Left renal cortex interstitium (tissue), 4 donors: Measurements from ENCODE around the gene MIA2. TPM values are rescaled to one million over a fixed set of nuclear protein-coding genes. Genes with fewer than 3 reads are reported as not detected.
"Not testable (repeated sequence)": the region's sequence is repeated elsewhere in the genome, so short reads cannot be mapped to it uniquely, and the experiment has no call there.

Experiments
- DNase-seq, 4 donors: peaks; one replicate each; pipeline ENCODE4 v3.0.0-alpha.2; 2013; ENCODE audit warnings: low read depth in 4 of 4, low spot score in 2 of 4, missing footprints in 1 of 4
- polyA plus RNA-seq, 4 donors: library from polyadenylated mRNA; unstranded; fragments of 120-200 nt; gene quantifications; one replicate each; pipeline ENCODE4 v1.2.1, GENCODE V29; 2013; ENCODE audit not compliant: insufficient read length in 4 of 4

MIA2 gene
- polyA plus RNA-seq, 4 donors = 61.6 to 83.5 (median 73.2) TPM

DNA sequence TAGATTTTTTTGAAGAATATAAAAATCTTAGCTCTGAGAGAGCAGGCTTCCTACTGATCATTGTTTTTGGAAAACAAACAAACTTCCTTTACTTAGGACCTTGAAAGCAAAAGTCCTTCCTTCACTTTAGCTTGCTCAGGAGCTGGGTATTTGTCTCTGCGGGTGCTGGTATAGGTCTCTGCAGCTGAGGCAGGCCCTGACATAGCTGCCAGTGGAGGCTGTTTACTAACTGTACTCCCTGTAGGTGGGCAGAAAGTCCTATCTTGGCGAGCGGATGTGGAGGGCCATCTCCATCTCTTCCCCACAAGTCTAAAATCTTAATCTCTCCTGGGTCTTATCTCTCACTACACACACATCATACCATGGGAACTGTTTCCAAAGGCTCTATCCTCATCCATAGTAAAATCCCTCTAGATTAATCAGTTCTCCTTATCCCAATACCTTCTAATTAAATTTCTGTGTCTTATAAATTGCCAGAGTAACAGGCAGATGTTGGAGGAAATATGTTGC is 4.1 kb upstream of the MIA2 start:
- no peak for DNase-seq

DNA sequence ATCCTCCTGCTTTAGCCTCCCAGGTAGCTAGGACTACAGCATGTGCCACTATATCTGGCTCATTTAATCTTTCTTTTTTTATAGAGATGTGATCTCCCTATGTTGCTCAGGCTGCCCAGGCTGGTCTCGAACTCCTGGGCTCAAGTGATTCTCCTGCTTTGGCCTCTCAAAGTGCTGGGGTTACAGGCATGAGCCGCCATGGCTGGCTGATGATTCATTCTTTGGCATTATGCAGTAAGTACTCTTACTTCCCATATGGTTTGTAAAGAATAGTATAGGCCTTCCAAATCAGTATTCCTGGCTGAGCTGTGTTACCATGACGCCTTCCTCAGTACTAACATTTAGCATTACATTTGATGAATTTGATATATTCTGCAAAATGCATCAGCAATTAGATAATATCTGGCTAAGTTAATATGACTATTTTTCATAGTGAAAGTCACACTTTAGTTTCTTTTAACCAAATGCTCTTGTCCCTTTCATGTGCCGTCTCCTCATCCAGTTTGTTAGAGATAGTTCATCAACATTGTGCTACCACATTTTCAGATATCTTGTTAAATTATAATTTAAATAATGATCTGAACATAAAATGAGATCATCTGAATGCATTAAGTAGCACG is 3.2 kb upstream of the MIA2 start:
- DNase-seq = no peak

DNA sequence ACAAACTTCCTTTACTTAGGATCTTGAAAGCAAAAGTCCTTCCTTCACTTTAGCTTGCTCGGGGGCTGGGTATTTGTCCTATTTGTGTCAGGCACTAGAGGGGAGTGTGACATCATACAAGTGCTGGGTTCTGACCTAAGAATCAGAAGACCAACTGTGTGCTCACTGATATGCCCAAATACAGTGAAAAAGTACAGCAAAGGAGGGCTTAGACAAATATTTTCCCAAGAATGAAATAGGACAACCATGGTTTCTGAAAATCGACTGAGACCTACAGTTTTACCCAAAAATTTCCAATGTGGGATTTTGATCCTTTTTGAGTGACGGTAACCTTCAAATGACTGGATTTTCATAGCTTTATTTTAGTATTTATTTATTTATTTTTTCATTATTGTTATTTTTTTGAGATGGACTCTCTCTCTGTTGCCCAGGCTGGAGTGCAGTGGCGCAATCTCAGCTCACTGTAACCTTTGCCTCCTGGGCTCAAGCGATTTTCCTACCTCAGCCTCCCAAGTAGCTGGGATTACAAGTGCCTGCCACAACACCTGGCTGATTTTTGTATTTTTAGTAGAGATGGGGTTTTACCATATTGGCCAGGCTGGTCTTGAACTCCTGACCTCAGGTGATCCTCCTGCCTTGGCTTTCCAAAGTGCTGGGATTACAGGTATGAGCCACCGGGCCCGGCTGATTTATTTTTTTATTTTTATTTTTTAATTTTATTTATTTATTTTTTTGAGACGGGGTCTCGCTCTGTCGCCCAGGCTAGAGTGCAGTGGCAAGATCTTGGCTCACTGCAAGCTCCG is 1.8 kb upstream of the MIA2 start:
- DNase-seq = not testable (repeated sequence)

DNA sequence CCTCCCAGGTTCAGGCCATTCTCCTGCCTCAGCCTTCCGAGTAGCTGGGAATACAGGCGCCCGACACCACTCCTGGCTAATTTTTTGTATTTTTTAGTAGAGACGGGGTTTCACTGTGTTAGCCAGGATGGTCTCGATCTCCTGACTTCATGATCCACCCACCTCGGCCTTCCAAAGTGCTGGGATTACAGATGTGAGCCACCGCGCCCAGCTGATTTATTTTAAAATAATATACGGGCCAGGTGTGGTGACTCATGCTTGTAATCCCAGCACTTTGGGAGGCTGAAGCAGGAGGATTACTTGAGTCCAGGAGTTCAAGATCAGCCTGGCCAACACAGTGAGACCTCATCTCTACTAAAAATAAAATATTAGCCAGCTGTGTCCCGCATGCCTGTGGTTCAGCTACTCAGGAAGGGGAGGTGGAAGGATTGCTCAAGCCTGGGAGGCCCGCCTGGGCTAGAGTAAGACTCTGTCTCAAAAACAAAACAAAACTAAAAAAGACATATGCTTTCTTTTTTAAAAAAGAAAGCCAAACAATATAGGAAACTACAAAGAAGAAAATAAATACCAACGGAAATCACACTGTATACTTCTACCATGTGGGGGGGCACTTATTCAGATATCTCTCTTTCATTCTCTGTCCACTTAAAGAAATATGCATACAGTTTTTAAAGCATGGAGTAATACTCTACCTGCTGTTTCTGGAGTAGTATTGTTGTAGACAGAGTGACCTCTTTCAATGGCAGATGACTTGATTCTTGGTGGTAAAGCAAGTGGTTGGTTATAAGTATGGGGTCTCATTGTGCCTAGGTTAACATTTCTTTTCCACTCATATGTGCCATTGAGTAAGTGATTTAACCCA is 930 bp upstream of the MIA2 start:
- no peak for DNase-seq

DNA sequence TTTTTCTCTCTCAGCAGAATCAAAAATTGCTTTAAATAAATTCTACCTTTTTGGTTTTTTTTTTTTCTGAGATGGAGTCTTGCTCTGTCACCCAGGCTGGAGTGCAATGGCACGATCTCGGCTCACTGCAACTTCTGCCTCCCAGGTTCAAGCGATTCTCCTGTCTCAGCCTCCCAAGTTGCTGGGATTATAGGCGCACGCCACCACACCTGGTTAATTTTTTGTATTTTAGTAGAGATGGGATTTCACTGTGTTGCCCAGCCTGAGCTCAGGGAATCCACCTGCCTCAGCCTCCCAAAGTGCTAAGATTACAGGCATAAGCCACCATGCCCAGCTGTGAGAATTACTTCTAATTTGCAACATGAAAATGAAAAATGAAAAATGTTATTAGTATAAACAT is 1.3 kb downstream of the MIA2 start:
- not testable (repeated sequence) for DNase-seq

DNA sequence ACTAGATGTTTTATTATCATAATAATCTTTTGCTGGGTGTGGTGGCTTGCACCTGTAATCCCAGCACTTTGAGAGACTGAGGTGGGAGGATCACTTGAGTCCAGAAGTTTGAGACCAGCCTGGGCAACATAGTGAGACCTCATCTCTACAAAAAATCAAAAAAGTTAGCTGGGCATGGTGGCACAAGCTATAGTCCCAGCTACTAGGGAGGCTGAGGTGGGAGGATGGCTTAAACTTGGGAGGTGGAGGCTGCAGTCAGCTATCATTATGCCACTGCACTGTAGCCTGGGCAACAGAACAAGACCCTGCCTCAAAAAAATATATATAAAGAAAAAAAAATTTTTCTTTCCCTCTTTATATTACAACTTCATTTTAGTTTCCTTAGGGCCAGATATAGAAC is 1.8 kb downstream of the MIA2 start:
- DNase-seq = not testable (repeated sequence)

DNA sequence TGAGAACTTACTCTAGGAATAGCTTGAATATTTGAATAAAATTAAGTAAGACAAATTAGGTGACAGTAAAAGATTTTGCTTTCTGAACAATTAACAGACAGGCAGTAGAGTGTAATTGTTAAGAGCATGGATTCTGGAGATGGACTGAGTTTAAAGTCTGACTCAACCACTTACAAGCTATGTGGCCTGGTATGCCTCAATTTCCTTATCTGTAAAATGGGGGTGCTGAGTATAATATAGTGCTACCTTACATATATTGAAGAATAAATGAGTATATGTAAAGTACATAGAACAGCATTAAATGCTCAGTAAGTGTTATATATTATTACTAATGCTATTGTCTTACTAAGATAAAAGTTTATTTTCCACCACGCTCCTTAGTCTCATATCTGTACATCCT is 7.1 kb downstream of the MIA2 start:
- DNase-seq = no peak

DNA sequence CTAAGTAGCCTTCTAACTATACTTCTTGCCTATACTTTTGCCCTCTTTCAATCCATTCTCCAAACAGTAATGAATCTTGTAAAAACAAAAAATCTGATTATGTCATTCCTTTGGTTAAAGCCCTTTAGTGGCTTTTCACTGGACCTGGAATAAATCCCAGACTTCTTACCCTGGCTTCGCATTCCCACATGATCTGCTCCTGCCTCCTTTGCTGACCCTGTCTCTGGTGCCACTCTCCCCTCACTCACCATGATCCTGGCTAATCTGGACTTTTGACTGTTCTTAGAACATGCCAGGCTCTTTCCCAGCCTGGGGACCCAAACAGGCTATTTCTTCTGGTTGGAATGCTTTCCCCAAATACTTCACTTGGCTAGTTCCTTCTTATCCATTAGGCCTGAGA is 7.9 kb downstream of the MIA2 start:
- DNase-seq = no peak

DNA sequence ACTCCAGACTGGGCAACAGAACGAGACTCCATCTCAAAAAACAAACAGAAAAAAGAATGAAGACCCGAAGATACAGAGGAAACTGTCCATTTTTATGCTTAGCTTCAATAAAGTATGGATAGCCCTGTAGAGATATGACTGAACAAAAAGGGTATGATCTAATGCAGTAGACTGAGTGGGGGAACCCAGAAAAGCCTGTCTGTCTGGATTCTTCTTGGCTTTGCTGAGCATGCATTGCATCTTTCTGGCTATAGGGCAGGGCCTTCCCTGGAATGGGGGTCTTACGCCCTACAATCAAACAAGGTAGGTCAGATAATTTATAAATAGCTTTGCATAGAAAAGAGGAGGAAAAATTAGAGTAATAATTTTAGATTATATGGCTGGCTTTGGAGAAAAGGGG is 10.1 kb downstream of the MIA2 start:
- no peak for DNase-seq

DNA sequence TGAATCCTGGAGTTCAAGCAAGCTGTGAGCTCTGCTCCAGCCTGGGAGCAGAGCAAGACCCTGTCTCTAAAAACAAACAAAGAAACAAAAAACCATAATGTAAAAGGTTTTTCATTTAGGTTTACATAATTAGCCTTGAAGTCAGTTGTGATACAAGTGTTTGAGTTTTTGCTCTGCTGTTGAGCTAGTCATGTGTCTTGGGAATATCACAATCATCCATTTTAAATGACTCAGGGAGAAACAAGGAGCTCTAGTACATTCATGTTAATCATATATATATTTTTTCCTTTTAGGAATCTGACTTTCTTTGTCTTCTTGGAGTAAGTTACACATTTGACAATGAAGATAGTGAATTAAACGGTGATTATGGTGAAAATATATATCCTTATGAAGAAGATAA is 12.9 kb downstream of the MIA2 start:
- DNase-seq = no peak

DNA sequence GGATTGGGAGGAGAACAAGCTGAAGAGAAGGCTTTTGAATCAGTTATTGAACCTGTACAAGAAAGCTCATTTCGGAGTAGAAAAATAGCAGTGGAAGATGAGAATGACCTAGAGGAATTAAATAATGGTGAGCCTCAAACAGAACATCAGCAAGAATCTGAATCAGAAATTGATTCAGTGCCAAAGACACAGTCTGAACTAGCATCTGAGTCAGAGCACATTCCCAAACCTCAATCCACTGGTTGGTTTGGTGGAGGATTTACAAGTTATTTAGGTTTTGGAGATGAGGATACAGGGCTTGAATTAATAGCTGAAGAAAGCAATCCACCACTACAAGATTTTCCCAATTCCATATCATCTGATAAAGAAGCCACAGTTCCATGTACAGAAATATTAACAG is 13.5 kb downstream of the MIA2 start:
- no peak for DNase-seq

DNA sequence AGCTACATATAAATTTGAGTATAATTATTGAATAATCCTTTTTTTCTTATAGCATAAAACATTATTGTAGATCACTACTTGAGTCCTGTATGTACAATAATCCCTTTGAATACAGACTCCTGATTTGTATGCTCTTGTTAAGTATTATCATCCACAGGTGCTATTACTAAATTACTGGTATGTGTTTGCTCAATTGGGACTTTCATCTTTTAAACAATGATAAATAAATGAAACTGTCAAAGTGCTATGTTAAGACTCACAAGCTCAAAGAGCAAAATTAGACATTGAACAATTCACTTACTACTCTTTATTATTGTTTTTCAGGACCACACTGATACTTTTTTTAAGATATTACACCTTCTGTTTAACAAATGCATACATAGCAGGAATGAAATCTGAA is 17.8 kb downstream of the MIA2 start:
- DNase-seq = no peak

DNA sequence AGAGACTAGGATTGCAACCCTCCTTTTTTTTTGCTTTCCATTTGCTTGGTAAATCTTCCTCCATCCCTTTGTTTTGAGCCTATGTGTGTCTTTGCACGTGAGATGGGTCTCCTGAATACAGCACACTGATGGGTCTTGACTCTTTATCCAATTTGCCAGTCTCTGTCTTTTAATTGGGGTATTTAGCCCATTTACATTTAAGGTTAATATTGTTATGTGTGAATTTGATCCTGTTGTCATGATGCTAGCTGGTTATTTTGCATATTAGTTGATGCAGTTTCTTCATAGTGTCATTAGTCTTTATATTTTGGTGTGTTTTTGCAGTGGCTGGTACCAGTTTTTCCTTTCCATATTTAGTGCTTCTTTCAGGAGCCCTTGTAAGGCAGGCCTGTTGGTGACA is 23.7 kb downstream of the MIA2 start:
- DNase-seq = not testable (repeated sequence)

DNA sequence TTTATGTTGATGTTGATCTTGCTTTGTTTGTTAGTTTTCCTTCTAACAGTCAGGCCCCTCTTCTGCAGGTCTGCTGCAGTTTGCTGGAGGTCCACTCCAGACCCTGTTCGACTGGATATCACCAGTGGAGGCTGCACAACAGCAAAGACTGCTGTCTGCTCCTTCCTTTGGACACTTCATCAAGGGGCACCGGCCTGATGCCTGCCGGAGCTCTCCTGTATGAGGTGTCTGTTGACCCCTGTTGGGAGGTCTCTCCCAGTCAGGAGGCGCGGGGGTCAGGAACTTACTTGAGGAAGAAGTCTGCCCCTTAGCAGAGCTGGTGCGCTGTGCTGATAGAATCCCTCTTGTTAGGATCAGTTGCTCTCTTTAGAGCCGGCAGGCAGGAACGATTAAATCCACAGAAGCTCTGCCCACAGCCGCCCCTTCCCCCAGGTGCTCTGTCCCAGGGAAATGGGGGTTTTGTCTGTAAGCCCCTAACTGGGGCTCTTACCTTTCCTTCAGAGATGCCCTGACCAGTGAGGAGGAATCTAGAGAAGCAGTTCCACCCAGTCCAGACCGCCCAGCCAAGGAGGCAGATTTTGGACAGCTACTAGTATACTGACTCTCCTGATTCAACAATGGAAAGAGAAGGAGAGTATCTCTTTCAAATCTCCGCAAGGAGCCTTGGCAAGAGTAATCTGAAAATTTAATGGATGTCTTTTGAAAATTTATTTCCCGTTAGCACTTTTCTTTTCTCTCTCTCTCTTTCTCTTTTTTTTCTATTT is 25.2 kb downstream of the MIA2 start:
- DNase-seq = no peak

DNA sequence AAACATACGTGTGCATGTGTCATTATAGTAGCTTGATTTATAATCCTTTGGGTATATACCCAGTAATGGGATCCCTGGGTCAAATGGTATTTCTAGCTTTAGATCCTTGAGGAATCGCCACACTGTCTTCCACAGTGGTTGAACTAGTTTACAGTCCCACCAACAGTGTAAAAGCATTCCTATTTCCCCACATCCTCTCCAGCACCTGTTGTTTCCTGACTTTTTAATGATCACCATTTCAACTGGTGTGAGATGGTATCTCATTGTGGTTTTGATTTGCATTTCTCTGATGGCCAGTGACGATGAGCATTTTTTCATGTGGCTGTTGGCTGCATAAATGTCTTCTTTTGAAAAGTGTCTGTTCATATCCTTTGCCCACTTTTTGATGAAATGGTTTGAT is 26.4 kb downstream of the MIA2 start:
- not testable (repeated sequence) for DNase-seq

DNA sequence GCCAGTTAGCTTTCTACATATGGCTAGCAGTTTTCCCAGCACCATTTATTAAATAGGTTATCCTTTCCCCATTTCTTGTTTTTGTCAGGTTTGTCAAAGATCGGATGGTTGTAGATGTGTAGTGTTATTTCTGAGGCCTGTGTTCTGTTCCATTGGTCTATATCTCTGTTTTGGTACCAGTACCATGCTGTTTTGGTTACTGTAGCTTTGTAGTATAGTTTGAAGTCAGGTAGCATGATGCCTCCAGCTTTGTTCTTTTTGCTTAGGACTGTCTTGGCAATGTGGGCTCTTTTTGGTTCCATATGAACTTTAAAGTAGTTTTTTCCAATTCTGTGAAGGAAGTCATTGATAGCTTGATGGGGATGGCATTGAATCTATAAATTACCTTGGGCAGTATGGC is 28.5 kb downstream of the MIA2 start:
- not testable (repeated sequence) for DNase-seq

DNA sequence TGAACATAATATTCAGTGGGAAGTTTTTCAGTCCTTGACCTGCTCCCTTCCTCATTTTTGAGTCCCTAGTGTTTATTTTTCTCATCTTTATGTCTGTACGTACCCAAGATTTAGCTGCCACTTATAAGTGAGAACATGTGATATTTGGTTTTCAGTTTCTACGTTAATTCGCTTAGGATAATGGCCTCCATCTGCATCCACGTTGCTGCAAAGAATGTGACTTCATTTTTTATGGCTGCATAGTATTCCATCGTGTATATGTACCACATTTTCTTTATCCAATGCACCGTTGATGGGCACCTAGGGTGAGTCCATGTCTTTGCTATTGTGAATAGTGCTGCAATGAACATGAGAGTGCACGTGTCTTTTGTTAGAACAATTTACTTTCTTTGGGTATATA is 30.3 kb downstream of the MIA2 start:
- no peak for DNase-seq

DNA sequence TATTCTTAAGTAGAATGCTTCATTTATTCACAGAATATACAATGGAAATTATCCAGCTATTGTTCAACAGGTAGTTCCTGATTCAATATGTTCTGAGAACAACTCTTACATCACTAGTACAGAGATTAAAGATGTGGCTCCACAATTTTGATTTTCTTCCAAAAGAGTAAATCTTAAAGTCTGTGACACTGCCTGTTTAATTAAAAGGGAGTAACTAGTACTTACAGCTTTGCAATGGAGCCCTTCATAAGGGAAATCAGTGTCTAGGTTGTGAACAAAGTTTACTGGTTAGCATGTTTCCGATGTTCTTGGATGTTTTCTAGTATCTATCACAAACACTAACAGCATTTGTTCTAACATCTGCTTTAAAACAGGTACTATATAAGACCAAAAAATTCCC is 30.8 kb downstream of the MIA2 start:
- DNase-seq = no peak

DNA sequence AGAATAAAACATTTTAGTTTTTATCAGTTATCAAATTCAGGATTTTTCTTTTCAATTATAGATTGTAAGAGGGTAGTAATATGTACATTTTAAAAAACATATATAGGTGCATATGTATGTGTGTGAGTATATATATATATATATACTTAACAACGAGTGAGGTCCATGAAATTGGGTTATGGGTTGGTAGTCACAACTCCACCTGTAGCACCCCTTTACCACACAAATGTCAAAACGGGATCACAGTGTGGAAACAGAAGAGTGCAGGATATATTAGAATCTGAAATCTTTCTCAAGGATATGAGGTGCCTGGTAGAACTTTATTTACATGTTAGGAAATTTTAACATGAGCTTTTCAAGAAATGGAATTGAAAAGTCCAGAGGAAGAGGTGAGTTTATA is 31.3 kb downstream of the MIA2 start:
- DNase-seq = peak in 2 of 4 donors; percentile 12 to 19

DNA sequence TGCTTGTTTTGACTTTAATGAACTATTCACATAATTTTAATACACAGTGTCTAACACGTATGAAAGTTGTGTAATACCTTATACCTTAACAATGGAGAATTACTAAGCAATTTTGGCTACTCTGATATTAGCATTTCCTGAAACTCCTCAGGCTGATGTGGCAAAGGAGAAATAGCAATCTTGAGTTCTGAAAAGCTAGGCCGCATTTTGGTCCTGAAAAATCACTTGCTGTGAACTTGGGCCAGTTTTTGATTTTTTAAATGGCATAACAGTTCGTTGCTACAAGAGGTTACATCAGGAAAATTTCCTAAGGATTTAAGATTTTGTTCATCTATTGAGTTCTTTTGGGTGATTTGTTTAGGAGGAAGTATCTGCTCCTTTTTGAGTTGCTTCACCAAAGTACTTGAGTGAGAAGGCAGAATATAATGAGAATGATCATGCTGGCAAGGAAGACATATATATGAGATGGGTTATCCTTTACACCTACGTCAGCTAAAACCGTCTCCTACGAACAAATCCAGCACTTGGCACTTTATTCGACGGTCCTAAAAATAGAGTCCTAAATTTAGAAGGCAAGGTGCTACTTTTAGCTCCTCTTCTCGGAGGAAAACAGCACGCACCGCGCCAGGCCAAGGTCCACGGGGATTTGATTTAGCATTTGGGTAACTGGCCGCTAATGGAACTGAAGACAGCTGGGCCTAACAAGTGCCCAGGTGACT is 32.2 kb downstream of the MIA2 start:
- peak in 1 of 4 donors; percentile 8 for DNase-seq
